Forelimb muscle (tissue), 1 donor: ENCODE results near the gene ARHGEF39. TPM values are rescaled to one million over a fixed set of nuclear protein-coding genes. Genes with fewer than 3 reads are reported as not detected.

Experiments used
- DNase-seq: peaks from one replicate; pipeline ENCODE4 v3.0.0-alpha.2; 2013; ENCODE audit warnings: low read depth
- polyA plus RNA-seq: library from polyadenylated mRNA; unstranded; fragments of 120-200 nt; gene quantifications from one replicate; pipeline ENCODE4 v1.2.1, GENCODE V29; 2013; ENCODE audit not compliant: insufficient read length

Gene ARHGEF39
- polyA plus RNA-seq = 5.6 TPM

GRCh38 chr9:35664531-35665470, at the start of gene ARHGEF39:
Gene ARHGEF39, minus strand, starts transcription at chr9:35665195. Its CDS starts 26 bp downstream, at chr9:35665169.
- DNase-seq = no peak

GRCh38 chr9:35714123-35714522, 49.1 kb upstream of the ARHGEF39 start:
- no peak for DNase-seq

- DNase-seq = no peak
These were observed 48.6 kb upstream of the ARHGEF39 start for GRCh38 chr9:35713578-35713977.

- DNase-seq = no peak
These were observed 47.9 kb upstream of the ARHGEF39 start for GRCh38 chr9:35712762-35713400.

- DNase-seq = no peak
These were observed 46.8 kb upstream of the ARHGEF39 start for GRCh38 chr9:35711501-35712428.

GRCh38 chr9:35710818-35711500, 46.0 kb upstream of the ARHGEF39 start:
- DNase-seq = no peak

GRCh38 chr9:35708146-35708545, 43.2 kb upstream of the ARHGEF39 start:
- no peak for DNase-seq

- DNase-seq = no peak
These were observed 42.0 kb upstream of the ARHGEF39 start for GRCh38 chr9:35706951-35707350.

GRCh38 chr9:35705836-35706430, 40.9 kb upstream of the ARHGEF39 start:
- DNase-seq = no peak

- DNase-seq = no peak
These were observed 40.4 kb upstream of the ARHGEF39 start for GRCh38 chr9:35705372-35705771.

GRCh38 chr9:35703906-35704672, 39.1 kb upstream of the ARHGEF39 start:
- no peak for DNase-seq

GRCh38 chr9:35702696-35703095, 37.7 kb upstream of the ARHGEF39 start:
- no peak for DNase-seq

GRCh38 chr9:35700942-35701341, 35.9 kb upstream of the ARHGEF39 start:
- no peak for DNase-seq

GRCh38 chr9:35700031-35700430, 35.0 kb upstream of the ARHGEF39 start:
- no peak for DNase-seq

GRCh38 chr9:35698231-35698630, 33.2 kb upstream of the ARHGEF39 start:
- DNase-seq = no peak

GRCh38 chr9:35697486-35697885, 32.5 kb upstream of the ARHGEF39 start:
- no peak for DNase-seq

- no peak for DNase-seq
These were observed 31.7 kb upstream of the ARHGEF39 start for GRCh38 chr9:35696520-35697215.

- no peak for DNase-seq
These were observed 31.0 kb upstream of the ARHGEF39 start for GRCh38 chr9:35695943-35696401.

- DNase-seq = no peak
These were observed 26.8 kb upstream of the ARHGEF39 start for GRCh38 chr9:35691757-35692301.
